Glomerular visceral epithelial cell (primary cell): Measurements from ENCODE around the gene GGT6.

Experiments used
- DNase-seq: peaks from one replicate; pipeline ENCODE4 v3.0.0-alpha.2; 2016; ENCODE audit errors: extremely low spot score

Gene GGT6

DNA sequence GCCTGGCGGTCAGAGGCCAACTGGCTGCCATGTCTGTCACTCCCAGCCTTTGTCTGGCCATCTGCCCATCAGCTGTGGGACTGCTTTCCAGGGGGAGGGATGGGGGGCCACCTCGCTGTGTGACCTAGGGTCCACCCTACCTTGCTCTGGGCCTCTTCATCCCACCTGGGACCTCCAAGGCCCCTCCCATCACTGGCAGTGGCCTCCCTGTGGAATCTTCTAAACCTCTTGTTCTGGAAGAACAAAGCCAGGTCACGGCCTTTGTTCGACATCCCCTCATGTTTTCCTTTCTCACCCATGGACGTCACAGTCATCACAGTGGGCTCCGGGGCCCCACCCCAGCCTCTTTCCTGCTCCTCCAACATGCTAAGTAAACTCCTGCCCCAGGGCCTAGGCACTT is 37.7 kb downstream of the GGT6 start:
- no peak for DNase-seq

GRCh38 chr17:4520894-4521600 is 39.3 kb downstream of the GGT6 start:
- DNase-seq, result no peak

- DNase-seq, result no peak
Measured at GRCh38 chr17:4520060-4520893, 40.1 kb downstream of the GGT6 start.

- DNase-seq, result no peak
Measured at GRCh38 chr17:4519361-4519788, 41.0 kb downstream of the GGT6 start.

GRCh38 chr17:4518901-4519300 is 41.5 kb downstream of the GGT6 start:
- no peak for DNase-seq

GRCh38 chr17:4516735-4517134 is 43.6 kb downstream of the GGT6 start:
- no peak for DNase-seq

- DNase-seq, result no peak
Measured at GRCh38 chr17:4515501-4515900, 44.9 kb downstream of the GGT6 start.

GRCh38 chr17:4514779-4515178 is 45.6 kb downstream of the GGT6 start:
- DNase-seq, result no peak

DNA sequence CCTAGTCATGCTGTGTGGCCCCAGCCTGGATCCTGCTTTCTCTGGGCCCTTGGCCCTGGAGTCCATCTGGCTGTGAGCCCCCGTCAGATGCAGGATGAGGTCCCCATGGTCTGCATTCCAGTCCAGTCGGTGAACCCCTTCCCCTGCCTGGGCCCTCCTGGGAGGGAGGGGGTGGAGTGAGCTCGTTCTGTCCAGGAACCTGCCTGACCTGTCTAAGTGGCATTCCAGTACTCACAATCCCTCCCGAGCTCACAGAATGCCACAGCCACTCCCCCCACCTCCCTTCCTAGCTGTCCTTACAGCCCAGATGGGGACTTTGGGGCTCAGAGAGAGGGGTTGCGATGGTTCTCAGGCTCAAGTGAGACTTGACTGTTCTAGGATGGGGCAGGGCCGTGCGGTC is 46.2 kb downstream of the GGT6 start:
- DNase-seq, result no peak

- no peak for DNase-seq
Measured at GRCh38 chr17:4513113-4514032, 47.0 kb downstream of the GGT6 start.

GRCh38 chr17:4512156-4513112 is 47.9 kb downstream of the GGT6 start:
- no peak for DNase-seq

DNA sequence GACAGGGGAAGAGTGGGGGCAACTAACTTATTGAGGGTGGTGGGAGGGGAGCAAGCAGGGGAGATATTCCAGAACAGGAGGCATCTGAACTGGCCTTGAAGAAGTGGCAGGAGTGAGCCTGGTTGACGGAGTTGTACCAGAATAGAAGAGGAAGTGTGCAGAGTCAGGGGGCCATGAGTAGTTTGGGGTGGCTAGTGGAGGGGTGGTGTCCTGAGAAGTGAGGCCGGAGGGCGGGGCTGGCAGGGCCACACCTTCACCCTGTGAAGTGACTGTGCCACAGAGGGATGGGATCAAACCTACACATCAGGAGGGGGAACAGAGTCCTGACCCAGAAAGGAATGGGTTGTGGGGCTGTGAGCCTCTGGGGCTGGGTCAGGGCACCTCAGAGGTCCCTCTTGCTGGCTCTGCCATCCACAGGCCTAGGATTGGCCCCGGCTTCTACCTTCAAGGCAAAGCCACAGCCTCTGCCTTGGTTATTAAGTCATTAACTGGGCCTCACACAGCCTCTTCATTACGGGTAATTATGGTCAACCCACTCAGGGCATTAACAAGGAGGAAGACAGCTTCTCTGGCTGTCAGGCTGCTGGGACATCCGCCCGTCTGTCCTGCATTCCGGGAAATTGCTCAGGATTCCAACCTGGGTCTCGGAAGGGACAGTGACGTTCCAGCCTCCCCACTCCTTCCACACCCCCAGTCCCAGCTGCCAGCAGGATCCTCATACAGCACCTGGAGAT is 49.0 kb downstream of the GGT6 start:
- no peak for DNase-seq

- no peak for DNase-seq
Measured at GRCh38 chr17:4510618-4510941, 49.8 kb downstream of the GGT6 start.

GRCh38 chr17:4509923-4510617 is 50.3 kb downstream of the GGT6 start:
- DNase-seq, result no peak

GRCh38 chr17:4509401-4509800 is 51.0 kb downstream of the GGT6 start:
- peak; percentile 21 for DNase-seq

DNA sequence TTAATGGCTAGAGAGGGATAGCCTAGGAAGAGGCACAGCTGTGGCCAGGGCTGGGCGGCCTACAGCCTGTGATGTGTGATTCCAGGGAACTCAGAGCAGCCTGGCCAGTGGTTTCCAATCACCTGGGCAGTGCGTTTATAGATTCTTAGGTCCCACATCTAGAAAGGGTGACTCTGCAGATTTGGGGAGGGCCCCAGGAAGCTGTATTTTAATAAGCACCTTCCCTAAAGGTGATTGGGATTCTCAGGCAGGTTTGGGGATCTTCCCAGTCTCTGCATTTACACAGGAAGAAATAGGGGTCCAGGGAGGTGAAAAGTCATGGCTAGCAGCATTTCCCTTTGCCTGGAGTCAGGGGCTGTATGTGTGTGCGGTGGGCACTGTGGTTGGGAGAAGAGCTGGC is 52.2 kb downstream of the GGT6 start:
- no peak for DNase-seq

- DNase-seq, result no peak
Measured at GRCh38 chr17:4507361-4508111, 52.8 kb downstream of the GGT6 start.
